ENCODE results near the gene FXYD7.

DNA sequence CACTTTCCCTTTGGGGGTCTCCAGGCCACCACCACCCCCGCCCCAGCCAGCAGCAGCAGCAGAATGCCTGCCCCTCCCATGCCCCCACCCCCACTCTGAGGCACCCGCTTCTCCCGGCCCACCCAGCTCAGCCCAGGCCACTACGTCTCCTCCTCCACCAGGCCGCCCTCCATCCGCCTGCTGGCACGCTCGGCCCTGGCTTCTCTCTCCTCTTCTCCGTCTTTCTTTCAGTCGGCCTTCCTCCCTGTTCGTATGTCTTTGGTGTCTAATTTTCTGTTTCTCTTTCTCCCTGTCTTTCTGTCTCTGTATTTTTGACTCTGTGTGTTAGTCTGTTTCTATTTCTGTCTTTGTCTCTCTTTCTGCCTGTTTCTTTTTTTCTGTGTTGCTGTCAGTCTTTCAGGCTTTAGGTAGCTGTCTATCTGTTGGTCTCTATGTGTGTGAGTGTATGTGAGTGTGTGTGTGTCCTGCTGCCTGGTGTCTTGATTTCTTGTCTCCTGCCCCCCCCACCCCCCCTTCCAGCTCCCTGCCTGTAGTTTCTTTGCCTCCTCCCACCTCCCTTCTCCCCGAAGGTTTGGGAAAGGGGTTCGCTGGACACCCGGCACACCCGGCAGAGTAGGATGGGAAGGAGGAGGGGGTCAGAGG, 8.3 kb upstream of the FXYD7 start, which contains the start of gene LGI4:
- TF ChIP-seq CTCF (IDR thresholded peaks at IDR 0.05; ENCODE audit: low read length) (no peak), EZH2 (IDR thresholded peaks at IDR 0.05; ENCODE audit: borderline replicate concordance, low read length) (no peak)

Data from OCI-LY1 (cell line).